ENCODE data around the gene SUV39H1.

DNA sequence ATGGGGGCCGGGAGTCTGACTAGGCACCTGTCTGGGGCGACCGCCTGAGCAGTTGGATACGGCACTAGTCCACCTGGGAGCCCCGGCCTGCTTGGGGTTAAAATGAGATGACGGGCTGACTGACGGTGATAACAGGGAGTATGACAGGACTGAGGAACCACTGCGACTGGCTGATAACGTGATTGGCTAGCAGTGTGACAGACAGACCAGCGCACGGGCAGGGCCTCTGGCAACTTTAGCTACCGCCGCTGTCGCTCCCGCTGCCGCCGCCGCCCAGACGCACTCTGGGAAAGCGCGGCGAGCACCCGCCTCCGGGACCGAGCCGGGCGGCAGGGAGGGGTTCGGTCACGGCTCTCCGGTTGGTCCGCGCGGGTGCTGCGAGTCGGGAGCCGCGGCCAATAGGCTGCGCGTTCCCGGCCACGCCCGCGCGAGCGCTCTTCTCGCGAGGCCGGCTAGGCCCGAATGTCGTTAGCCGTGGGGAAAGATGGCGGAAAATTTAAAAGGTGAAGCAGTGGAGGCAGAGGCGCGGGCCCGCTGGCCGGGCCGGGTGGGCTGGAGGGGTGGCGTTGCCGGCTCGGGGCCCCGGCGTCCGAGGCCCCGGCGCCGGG lies at the start of gene SUV39H1:
- TF ChIP-seq, protein P1, sequence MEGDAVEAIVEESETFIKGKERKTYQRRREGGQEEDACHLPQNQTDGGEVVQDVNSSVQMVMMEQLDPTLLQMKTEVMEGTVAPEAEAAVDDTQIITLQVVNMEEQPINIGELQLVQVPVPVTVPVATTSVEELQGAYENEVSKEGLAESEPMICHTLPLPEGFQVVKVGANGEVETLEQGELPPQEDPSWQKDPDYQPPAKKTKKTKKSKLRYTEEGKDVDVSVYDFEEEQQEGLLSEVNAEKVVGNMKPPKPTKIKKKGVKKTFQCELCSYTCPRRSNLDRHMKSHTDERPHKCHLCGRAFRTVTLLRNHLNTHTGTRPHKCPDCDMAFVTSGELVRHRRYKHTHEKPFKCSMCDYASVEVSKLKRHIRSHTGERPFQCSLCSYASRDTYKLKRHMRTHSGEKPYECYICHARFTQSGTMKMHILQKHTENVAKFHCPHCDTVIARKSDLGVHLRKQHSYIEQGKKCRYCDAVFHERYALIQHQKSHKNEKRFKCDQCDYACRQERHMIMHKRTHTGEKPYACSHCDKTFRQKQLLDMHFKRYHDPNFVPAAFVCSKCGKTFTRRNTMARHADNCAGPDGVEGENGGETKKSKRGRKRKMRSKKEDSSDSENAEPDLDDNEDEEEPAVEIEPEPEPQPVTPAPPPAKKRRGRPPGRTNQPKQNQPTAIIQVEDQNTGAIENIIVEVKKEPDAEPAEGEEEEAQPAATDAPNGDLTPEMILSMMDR (tag by site-specific recombination; IDR thresholded peaks at IDR 0.05), result no peak
- TF ChIP-seq, protein P2, sequence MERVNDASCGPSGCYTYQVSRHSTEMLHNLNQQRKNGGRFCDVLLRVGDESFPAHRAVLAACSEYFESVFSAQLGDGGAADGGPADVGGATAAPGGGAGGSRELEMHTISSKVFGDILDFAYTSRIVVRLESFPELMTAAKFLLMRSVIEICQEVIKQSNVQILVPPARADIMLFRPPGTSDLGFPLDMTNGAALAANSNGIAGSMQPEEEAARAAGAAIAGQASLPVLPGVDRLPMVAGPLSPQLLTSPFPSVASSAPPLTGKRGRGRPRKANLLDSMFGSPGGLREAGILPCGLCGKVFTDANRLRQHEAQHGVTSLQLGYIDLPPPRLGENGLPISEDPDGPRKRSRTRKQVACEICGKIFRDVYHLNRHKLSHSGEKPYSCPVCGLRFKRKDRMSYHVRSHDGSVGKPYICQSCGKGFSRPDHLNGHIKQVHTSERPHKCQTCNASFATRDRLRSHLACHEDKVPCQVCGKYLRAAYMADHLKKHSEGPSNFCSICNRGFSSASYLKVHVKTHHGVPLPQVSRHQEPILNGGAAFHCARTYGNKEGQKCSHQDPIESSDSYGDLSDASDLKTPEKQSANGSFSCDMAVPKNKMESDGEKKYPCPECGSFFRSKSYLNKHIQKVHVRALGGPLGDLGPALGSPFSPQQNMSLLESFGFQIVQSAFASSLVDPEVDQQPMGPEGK (tag by site-specific recombination; IDR thresholded peaks at IDR 0.05), result peak; percentile 30
- TF ChIP-seq, protein P3, sequence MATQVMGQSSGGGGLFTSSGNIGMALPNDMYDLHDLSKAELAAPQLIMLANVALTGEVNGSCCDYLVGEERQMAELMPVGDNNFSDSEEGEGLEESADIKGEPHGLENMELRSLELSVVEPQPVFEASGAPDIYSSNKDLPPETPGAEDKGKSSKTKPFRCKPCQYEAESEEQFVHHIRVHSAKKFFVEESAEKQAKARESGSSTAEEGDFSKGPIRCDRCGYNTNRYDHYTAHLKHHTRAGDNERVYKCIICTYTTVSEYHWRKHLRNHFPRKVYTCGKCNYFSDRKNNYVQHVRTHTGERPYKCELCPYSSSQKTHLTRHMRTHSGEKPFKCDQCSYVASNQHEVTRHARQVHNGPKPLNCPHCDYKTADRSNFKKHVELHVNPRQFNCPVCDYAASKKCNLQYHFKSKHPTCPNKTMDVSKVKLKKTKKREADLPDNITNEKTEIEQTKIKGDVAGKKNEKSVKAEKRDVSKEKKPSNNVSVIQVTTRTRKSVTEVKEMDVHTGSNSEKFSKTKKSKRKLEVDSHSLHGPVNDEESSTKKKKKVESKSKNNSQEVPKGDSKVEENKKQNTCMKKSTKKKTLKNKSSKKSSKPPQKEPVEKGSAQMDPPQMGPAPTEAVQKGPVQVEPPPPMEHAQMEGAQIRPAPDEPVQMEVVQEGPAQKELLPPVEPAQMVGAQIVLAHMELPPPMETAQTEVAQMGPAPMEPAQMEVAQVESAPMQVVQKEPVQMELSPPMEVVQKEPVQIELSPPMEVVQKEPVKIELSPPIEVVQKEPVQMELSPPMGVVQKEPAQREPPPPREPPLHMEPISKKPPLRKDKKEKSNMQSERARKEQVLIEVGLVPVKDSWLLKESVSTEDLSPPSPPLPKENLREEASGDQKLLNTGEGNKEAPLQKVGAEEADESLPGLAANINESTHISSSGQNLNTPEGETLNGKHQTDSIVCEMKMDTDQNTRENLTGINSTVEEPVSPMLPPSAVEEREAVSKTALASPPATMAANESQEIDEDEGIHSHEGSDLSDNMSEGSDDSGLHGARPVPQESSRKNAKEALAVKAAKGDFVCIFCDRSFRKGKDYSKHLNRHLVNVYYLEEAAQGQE (tag by site-specific recombination; IDR thresholded peaks at IDR 0.05), result no peak
- TF ChIP-seq ZNF133 (tag by site-specific recombination; IDR thresholded peaks at IDR 0.05) (no peak), ZXDB (tag by site-specific recombination; IDR thresholded peaks at IDR 0.05) (peak; percentile 64; the same call in 1 of the 2 replicates), SP2 (tag by site-specific recombination; IDR thresholded peaks at IDR 0.05) (peak; percentile 90)
- TF ChIP-seq, protein P4, sequence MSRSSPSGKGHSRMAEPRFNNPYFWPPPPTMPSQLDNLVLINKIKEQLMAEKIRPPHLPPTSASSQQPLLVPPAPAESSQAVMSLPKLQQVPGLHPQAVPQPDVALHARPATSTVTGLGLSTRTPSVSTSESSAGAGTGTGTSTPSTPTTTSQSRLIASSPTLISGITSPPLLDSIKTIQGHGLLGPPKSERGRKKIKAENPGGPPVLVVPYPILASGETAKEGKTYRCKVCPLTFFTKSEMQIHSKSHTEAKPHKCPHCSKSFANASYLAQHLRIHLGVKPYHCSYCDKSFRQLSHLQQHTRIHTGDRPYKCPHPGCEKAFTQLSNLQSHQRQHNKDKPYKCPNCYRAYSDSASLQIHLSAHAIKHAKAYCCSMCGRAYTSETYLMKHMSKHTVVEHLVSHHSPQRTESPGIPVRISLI (tag by site-specific recombination; IDR thresholded peaks at IDR 0.05), result no peak
- TF ChIP-seq, protein P5, sequence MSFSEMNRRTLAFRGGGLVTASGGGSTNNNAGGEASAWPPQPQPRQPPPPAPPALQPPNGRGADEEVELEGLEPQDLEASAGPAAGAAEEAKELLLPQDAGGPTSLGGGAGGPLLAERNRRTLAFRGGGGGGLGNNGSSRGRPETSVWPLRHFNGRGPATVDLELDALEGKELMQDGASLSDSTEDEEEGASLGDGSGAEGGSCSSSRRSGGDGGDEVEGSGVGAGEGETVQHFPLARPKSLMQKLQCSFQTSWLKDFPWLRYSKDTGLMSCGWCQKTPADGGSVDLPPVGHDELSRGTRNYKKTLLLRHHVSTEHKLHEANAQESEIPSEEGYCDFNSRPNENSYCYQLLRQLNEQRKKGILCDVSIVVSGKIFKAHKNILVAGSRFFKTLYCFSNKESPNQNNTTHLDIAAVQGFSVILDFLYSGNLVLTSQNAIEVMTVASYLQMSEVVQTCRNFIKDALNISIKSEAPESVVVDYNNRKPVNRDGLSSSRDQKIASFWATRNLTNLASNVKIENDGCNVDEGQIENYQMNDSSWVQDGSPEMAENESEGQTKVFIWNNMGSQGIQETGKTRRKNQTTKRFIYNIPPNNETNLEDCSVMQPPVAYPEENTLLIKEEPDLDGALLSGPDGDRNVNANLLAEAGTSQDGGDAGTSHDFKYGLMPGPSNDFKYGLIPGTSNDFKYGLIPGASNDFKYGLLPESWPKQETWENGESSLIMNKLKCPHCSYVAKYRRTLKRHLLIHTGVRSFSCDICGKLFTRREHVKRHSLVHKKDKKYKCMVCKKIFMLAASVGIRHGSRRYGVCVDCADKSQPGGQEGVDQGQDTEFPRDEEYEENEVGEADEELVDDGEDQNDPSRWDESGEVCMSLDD (tag by site-specific recombination; IDR thresholded peaks at IDR 0.05), result no peak
